Measurements from ENCODE around the gene LMBRD2. TPM values are rescaled to one million over a fixed set of nuclear protein-coding genes. Genes with fewer than 3 reads are reported as not detected.

Gene LMBRD2
- total and polyA plus RNA-seq, 2 of the 8 experiments (the other 6 are each of a cell fraction or from before 2014, with no cell fraction given): 1.1 to 4.1 TPM

DNA sequence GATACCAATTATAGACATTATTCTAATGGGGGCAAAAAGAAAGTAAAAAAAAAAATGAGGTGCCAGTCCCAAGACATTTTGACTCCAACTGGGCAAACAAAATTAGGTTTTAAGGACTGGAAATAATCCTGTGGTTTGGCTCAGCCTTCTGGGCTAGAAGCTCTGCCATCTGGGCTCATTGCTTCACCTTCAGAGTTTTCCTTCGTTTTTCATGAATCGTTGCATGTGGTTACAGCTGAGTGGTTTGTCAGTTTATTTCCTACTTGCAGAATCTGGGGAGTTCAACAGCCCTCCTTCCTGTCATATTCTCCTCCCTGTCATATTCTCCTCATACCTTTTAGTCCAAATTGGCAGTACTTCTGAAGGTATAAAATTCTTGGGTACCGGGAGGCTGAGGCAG, 97.0 kb downstream of the LMBRD2 start:
- no peak overlapping the region for H3K18ac ChIP-seq (ENCODE audit: extremely low read depth, low read length)

More for the DNA sequence above, 97.0 kb downstream of the LMBRD2 start:
- H3K4me2 ChIP-seq (ENCODE audit: insufficient read depth in 1 of 2, low read depth in 2 of 2, low read length in 2 of 2): no peak overlapping the region
- H3K79me2 ChIP-seq (ENCODE audit: control insufficient read depth in 1 of 2, insufficient read depth in 2 of 2, low read length in 2 of 2): no peaks in the 10 kb centered on the region
- H4K20me1 ChIP-seq (replicated peaks in 1 of 2; ENCODE audit: control insufficient read depth in 1 of 2, insufficient read depth in 2 of 2, low read length in 2 of 2): no peaks in the 10 kb centered on the region
- no peaks in the 10 kb centered on the region for H3K27me3 ChIP-seq (replicated peaks in 1 of 4; ENCODE audit: control insufficient read depth in 3 of 4, extremely low read depth in 1 of 4, insufficient read depth in 3 of 4, low read length in 3 of 4)
- WGBS, 2 experiments (ENCODE audit: extremely low coverage in 1 of 2, insufficient coverage in 1 of 2, insufficient read length in 1 of 2, insufficient replicate concordance in 2 of 2, low coverage in 1 of 2, low lambda C conversion rate in 2 of 2, missing lambda C conversion rate in 1 of 2): 88% methylated on average over 3 of the region's 3 CpGs; no CpG with 5 or more reads in 1 of the 2 experiments
- H3K4me3 ChIP-seq (ENCODE audit: extremely low read depth in 1 of 4, insufficient read depth in 2 of 4, low read depth in 3 of 4, low read length in 4 of 4): no peak overlapping the region
- H2BK15ac ChIP-seq (ENCODE audit: low read length): no peak overlapping the region
- H3K56ac ChIP-seq (replicated peaks; ENCODE audit: insufficient read length, low read depth, low read length): no peak overlapping the region
- no peak overlapping the region for H3K27ac ChIP-seq (ENCODE audit: low read depth, low read length)
- no peak overlapping the region for H2AK5ac ChIP-seq (ENCODE audit: low read depth, low read length)
- H2BK5ac ChIP-seq (ENCODE audit: low read depth, low read length): no peak overlapping the region
- H3K23me2 ChIP-seq (ENCODE audit: low read depth, low read length): no peaks in the 10 kb centered on the region; the same call in 1 of the 2 replicates
- no peaks in the 10 kb centered on the region for H3K9me3 ChIP-seq (ENCODE audit: insufficient read depth in 2 of 2, low read depth in 1 of 2, low read length in 1 of 2)
- ChIA-PET POLR2A (ENCODE audit: partially characterized antibody) (no interaction called here), CTCF (ENCODE audit: partially characterized antibody) (interaction anchor here (0.6 to 1.6 kb wide), 4 partner anchors 9 to 91 kb away, joined by 3 to 5 read pairs (median 4); no protein-coding TSS in a partner anchor)
- no peak overlapping the region for H3K4ac ChIP-seq (replicated peaks; ENCODE audit: insufficient read length, low read depth, low read length)
- no peak overlapping the region for H2AFZ ChIP-seq (ENCODE audit: low read length)
- no peak overlapping the region for H3K23ac ChIP-seq (ENCODE audit: insufficient read length)
- H4K5ac ChIP-seq (ENCODE audit: insufficient read length, low read depth, low read length): no peak overlapping the region
- no peaks in the 10 kb centered on the region for H3K36me3 ChIP-seq (ENCODE audit: control insufficient read depth in 2 of 4, insufficient read depth in 4 of 4, low read length in 3 of 4)
- no peak overlapping the region for H2BK12ac ChIP-seq (ENCODE audit: low read depth, low read length)
- H3K79me1 ChIP-seq (ENCODE audit: low read depth, low read length): no peaks in the 10 kb centered on the region
- no peak overlapping the region for H2BK20ac ChIP-seq (ENCODE audit: low read length)
- TF ChIP-seq CBX5 (IDR thresholded peaks at IDR 0.05; ENCODE audit: low read depth, low read length) (no peak), JUN (IDR thresholded peaks at IDR 0.05; ENCODE audit: low read depth, low read length) (no peak)
- TF ChIP-seq, protein P1, sequence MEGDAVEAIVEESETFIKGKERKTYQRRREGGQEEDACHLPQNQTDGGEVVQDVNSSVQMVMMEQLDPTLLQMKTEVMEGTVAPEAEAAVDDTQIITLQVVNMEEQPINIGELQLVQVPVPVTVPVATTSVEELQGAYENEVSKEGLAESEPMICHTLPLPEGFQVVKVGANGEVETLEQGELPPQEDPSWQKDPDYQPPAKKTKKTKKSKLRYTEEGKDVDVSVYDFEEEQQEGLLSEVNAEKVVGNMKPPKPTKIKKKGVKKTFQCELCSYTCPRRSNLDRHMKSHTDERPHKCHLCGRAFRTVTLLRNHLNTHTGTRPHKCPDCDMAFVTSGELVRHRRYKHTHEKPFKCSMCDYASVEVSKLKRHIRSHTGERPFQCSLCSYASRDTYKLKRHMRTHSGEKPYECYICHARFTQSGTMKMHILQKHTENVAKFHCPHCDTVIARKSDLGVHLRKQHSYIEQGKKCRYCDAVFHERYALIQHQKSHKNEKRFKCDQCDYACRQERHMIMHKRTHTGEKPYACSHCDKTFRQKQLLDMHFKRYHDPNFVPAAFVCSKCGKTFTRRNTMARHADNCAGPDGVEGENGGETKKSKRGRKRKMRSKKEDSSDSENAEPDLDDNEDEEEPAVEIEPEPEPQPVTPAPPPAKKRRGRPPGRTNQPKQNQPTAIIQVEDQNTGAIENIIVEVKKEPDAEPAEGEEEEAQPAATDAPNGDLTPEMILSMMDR (IDR thresholded peaks at IDR 0.05; ENCODE audit: control extremely low read depth in 1 of 3, insufficient read depth in 1 of 3, low read depth in 1 of 3, low read length in 3 of 3): no peak
- H2BK120ac ChIP-seq (replicated peaks; ENCODE audit: low read depth, low read length): no peak overlapping the region
- FAIRE-seq (no peak), DNase-seq (ENCODE audit: low read depth in 1 of 2, low spot score in 2 of 2) (no peak)
- no peak overlapping the region for H3K9ac ChIP-seq (replicated peaks in 1 of 4; ENCODE audit: extremely low read depth in 1 of 4, low read depth in 3 of 4, low read length in 3 of 4)
- H4K91ac ChIP-seq (replicated peaks; ENCODE audit: insufficient read length, low read length): no peak overlapping the region
- H4K8ac ChIP-seq (ENCODE audit: extremely low read depth, insufficient read depth, low read length): no peak overlapping the region
- H3K14ac ChIP-seq (ENCODE audit: insufficient read length): no peak overlapping the region
- no peaks in the 10 kb centered on the region for H3K4me1 ChIP-seq (replicated peaks in 1 of 4; ENCODE audit: control insufficient read depth in 3 of 4, insufficient read depth in 4 of 4, low read length in 3 of 4)

All from H1 (cell line).